AG08395 (cell line): ENCODE data around the gene CSNK1A1.
"Not testable (repeated sequence)": the region's sequence is repeated elsewhere in the genome, so short reads cannot be mapped to it uniquely, and the experiment has no call there.

Source experiments
- DNase-seq: peaks from one replicate; pipeline ENCODE4 v3.0.0; 2012; ENCODE audit warnings: mixed read lengths, low spot score

Gene CSNK1A1

DNA sequence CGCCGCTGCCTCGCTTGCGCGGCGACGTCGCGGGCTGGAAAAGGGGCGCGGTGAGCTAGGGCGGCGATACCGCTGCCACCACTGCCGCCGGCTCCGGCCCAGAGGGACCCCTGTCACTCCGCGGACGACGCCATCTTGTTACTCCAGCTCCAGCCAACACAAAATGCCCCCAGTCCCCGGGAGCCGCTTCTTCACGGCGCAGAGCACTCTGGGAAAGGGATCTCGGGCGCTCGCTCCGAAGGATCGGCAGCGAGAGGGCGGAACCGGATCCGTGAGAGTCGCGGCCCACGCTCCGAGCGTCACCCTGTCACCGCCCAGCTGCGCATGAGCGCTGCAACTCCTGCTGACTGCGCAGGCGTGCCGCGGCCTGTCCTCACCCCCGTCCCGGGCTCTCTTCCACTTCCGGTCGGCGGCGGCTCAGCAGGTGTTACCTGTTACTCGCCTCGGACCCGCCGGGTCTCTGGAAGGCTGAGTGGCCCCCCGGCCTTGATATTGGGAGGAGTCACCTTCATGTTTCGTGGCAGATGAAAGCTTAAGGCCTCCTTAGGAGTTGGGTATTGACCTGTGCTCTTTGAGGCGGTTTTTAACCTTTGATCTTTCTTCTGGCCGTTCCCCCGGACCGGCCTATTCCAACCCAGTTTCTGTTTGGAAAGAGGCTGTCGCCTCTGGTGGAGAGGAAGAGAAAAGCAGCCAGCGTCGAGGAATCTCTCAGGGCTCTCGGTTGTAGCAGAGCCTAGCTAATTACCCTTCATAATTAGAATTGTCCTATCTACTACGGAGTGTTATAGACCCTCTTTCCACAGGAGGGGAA lies at the start of gene CSNK1A1:
TSS of gene CSNK1A1 (minus strand) at position 213 of the 811 bp plus-strand sequence. CDS start 475 bp downstream, outside the sequence.
- peak; percentile 100 for DNase-seq

DNA sequence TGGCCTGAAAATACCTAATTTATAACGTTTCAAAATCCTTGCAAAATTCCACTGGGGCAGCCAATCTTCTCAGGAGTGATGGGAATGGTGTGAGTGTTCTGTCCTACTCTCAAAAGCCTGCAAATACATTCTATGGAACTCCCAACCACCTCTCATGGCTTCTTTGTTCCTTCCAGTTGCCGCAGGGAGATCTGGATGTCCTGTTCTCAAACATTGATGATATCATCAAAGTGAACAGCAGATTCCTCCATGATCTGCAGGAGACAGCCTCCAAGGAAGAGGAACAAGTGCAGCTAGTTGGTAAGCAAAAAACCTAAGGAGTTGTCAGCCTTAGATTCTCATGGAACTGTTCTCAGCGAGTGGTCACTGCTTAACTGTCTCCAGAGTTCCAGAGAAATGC lies 49.7 kb upstream of the CSNK1A1 start:
- no peak for DNase-seq

DNA sequence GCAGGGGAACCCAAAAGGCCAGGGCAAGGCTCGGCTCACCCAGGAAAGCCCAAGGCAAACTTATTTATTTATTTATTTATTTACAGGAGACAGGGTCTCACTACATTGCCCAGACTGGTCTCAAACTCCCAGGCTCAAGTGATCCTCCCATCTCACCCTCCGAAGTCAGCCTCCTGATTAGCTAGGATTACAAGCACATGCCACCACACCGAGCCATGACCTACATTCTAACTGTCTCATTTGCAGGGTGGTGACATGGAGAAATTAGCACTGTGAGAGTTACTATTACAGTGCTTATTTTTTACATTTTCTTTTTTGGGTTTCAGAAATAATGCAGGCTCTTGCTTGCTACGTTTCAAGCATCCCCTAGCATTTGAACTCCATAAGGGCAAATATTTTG lies 48.1 kb upstream of the CSNK1A1 start:
- no peak for DNase-seq

DNA sequence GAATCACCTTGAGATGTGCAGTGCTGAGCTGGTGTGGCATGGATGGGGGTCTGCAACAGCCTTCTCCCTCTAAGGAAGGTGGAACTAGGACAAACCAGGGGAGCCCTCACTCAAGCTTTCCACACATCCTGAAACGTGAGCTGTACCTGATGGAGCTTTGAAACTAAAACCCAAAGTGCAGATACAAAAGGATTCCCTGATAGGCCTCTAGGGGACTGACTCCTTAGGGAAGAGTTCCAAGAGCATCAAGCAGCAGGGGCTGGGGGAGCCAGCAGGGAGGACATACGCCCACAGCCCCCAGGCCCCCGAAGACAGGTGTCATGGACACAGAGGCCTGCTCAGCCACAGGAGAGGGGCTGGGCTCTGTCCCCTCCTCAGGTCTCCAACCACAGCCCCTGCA lies 47.7 kb upstream of the CSNK1A1 start:
- no peak for DNase-seq

DNA sequence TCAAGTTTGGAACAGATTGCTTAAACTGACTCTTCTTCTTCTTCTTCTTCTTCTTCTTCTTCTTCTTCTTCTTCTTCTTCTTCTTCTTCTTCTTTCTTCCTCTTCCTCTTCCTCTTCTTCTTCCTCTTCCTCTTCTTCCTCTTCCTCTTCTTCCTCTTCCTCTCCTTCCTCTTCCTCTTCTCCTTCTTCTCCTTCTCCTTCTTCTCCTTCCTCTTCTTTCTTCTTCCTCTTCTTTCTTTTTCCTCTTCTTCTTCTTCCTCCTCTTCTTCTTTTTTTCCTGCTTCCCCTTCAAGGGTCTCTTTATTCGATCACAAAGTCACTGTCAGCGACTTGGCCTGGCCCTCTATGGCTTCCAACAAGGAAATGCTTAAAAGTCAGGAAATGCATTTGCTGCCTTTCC lies 47.0 kb upstream of the CSNK1A1 start:
- DNase-seq = not testable (repeated sequence)

DNA sequence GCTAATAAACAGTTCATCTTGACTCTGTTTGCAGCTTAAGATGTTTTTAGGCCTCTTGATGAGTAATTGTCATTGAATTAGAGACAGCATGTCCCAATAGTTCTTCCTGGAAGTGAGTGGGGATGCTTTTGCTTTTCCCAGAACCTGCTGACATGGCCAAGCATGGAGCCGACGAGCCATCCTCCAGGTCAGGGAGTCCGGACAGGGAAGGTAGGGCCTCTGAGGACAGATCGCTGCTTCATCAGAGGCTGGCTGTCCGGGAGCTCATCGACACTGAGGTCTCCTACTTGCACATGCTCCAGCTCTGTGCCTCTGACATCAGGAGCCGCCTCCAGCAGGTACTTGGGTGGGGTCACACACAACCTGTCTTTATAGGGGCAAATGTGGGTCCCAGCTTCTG lies 46.4 kb upstream of the CSNK1A1 start:
- no peak for DNase-seq

DNA sequence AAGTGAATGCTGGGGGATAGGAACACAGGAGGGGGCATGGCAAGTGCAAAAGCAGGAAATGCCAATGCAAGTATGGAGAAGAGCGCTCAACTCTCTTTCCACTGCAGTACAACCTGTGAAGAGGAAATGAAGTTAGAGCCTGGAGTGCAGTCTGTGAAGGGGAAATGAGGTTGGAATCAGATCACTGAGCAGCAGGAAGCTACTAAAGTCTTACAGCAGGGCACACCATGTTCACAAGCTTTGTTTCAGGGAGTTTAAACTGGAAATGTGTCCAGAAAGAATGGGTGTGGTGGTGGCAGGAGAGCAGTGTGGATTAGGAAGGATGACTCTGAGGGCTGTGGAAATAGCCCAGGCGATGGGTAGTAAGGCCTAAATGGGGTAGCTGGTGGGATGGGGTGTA lies 45.5 kb upstream of the CSNK1A1 start:
- DNase-seq = no peak

DNA sequence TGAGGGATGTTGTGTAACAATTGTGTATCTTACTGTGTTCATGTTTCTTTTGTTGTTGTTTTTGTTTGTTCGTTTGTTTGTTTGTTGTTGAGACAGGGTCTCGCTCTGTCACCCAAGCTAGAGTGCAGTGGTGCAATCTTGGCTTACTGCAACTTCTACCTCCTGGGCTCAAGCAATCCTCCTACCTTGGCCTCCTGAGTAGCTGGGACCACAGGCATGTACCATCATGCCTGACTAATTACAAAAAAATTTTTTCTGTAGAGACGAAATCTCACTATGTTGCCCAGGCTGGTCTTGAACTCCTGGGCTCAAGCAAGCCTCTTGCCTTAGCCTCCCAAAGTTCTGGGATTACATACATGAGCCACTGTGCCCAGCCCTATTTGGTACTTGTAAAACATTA lies 43.9 kb upstream of the CSNK1A1 start:
- DNase-seq = not testable (repeated sequence)

DNA sequence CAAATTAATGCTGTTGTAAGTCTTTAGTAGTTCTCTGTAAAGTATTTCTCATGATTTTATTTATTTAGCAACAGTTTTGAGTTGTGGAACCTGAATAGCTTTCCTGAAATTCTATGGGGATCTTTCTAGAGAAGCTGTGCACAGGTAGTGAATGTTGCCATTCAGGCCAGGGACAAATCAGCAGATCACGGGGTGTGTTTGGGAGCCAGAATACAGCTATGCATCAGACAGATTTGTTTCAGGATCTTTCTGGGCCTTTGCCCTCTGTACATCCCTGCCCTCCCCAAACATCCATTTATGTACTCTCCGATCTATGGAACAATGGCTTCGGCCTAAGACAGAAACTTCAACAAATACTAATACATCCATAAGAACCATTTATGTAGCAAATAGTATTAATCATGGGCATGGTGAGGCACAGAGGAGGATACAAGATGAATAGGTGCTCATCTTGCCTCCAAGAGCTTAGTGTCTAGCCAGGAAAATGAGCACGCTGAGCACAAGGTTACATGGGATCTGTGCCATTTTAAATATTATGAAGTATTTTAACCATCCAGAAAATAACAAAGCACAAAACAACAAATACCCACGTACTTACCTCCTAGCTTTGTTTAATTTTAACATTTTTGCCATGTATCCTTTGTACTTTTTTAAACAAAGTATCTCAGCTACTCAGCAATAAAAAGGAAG lies 43.1 kb upstream of the CSNK1A1 start:
- no peak for DNase-seq

DNA sequence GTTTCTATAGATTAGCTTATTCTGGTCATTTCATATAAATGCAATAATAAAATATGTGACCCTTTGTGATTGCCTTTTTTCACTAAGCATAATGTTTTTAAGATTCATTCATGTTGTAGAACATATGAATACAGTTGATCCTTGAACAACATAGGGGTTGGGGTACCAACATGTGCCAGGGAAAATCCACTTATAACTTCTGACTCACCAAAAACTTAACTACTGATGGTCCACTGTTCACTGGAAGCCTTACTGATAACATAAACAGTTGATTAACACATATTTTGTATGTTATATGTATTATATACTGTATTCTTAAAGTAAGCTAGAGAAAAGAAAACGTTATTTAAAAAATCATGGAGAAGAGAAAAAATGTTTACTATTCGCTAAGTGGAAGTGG lies 42.1 kb upstream of the CSNK1A1 start:
- no peak for DNase-seq

DNA sequence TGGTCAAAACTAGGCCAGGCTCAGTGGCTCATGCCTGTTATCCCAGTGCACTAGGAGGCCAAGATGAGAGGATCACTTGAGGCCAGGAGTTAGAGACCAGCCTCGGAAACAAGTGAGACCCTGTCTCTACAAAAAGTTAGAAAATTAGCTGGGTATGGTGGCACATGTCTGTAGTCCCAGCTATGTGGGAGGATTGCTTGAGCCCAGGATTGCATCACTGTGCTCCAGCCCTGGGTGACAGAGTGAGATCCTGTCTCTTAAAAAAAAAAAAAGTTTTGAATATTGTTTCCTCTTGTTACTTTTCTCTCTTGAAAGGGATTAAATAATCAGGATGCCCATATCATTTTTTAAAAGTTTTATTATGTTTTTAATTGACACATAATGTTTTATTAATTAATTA lies 37.7 kb upstream of the CSNK1A1 start:
- no peak for DNase-seq

DNA sequence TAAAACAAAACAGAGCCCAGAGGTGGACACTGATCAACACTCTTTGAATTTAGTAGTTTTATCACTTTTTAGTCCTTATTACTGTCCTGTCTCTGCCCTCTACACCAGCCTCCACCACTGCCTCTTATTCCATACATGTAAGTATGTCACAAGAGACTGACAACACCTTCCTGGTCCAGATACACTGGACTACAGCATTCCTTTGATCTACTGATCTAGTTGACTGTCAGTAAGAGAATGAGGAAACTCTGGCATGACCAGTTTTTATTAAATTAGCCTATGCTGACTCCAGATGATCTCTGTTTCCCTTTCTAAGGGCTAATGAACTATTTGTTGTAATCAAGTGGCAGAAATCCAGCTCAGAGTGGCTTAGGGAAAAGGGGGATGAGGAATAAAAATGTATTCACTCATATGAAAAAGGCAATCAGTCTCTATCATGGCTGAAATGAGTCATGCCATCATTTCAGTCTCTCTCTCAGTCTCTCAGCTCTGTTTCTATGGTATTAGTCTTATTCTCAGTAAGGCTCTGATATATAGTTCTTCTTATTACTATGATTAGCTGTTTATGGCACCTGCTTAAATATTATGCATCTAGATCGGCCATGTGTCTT lies 35.6 kb upstream of the CSNK1A1 start:
- no peak for DNase-seq

DNA sequence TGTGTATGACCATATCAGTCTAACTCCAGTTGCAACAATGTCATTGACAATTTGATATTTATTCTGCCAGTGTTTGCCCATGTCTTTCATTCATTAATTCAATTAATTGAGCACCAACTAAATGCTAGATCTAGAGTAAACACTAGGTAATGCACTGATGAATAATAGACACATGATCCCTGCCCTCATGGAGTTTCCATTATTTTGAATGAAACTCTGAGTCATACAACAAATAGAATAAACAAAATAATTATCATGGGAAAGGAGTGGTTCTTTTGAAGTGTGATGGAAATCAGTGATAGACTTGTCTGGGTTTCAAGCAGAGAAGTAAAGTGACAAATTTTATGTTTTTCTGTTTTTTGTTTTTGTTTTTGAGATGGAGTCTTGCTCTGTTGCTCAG lies 34.7 kb upstream of the CSNK1A1 start:
- no peak for DNase-seq

DNA sequence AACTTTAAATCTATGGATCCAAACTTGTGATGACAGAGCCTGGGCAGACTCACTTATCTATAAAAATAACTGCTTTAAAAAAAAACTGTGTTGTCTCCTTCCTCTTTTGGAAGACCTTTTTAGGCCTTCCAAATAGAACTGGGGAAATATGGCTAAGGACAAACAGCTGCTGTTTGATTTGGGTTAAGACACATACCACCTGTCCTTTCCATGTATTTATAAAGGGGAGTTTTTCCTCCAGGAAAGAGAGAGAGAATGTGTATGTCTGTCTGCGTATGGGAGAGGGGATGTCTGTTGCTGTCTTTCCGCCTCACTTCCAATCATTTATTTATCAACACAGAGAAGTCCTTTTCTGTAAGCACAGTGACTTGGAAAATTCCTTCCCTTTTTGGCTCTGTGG lies 32.9 kb upstream of the CSNK1A1 start:
- DNase-seq = no peak

DNA sequence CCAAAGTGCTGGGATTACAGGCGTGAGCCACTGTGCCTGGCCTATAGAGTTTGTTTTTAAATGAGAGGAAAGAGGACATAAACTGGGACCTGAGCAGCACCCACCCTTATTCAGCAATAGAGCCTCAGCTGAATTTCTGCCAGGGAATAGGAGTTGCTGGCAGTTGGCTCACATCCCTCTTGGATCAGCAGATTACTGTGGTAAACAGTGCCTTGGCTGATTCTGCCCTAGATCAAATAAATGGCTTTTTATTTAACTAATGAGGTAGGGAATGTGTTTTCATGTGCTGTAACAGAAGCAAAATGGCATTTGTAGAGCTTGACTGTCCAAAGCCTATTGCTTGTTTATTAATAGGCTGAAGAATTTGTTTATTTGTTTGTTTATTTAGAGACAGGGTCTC lies 32.2 kb upstream of the CSNK1A1 start:
- DNase-seq = peak; percentile 18

DNA sequence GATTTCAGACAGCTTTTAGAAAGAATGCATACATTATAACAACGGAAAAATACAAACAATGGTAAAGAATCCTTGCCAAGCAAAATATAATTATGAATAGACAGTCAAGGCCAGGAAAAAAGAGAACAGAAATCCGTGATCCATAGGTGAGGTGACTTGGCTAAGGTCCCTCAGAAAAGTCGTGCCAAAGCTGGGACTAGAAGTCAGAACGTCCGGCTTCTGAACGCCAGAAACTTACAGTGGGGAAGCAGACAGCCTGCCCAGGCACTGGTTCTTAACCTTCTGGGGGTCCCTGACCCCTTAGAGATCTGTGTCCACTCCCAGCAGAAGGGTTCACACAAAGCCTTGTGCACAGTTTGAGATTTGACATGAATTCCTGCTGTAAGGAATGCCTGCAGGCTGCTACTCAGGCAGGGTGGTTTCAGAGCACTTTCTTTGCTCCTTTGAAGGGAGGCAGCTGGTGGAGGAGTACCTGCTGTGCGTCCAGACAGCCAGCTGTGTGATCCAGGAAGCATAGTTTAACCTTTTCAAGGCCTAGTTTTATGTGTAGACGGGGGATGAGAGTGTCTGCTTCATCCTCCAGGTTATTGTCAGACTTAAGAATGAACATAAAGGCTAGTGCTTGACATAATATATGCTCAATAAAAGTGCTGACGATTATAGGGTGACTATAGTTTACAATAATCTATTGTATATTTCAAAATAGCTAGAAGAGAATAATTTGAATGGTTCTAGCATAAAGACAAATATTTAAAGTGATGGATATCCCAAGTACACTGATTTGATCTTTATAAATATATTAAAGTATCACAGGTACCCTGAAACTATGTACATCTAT lies 30.9 kb upstream of the CSNK1A1 start:
- no peak for DNase-seq

DNA sequence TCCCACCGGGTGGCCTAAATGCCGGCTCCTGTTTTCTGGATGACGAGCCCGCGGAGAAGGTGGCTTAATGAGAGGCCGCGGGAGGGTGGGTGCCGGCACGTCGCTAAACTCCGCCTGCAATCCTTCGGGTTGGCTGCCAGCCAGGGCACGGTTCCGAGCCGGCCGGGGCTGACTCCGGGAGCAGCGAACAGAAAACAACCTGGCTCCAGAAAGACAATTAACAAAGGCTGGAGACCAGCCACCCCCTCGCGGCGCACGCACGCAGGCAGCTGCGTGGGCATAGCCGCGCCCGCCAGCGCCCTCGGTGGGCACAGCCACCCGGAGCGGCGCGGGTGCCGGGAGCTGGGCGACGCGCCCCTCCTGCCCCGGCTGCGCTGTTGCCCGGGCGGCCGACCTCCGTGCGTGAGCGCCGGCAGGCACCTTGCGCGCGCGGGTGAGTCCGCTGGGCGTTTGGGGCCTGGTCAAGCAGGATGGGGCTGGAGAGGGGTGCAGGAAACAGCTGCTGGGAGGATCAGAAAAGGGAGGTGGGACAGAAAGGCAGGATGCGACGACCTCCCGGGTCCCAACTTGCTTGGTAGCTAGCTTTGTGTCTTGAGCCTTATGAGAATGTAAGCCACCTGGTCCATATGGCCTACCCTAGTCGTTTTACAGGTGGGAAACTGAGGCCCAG lies 30.1 kb upstream of the CSNK1A1 start, which contains the start of gene ARHGEF37:
TSS of gene ARHGEF37 (plus strand) at position 307 of the 670 bp plus-strand sequence. CDS start 16,272 bp downstream, outside the sequence.
- DNase-seq = peak; percentile 58

DNA sequence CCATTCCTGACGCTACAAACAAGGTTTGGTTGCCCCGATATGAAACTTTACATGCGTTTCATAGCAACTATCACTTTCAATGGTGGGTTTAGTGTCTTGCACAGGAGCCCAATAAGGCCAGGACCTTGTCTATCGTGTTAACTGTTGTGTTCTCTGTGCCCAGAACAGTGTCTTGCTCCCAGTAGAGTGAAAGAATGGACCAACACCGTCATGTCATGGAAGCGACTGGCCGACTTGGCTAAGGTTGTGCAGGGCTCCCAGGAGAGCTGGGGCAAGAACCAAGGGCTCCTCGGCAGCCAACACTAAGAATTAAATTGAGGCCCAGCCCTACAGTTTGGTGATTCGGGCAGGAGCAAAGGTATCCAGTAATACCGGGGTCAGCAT lies 29.6 kb upstream of the CSNK1A1 start:
- DNase-seq = no peak

DNA sequence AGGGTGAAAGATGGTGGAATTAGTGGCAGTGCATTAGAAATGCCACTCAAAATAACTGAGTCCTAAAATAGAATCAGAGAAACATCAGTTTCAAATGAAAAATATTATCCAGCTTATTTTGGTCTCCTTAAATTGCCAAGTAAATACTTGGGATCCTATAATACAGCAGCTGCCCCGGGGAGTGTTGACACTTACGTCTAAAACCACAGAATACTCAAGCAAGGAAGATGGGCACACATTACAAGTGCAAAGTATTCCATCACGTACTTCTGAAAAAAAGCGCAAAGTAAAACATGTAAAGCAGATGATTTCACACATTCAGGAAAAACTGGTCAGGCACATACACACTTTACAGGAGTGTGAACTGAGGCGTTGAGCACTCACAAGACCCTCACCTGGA lies 27.7 kb upstream of the CSNK1A1 start:
- no peak for DNase-seq

DNA sequence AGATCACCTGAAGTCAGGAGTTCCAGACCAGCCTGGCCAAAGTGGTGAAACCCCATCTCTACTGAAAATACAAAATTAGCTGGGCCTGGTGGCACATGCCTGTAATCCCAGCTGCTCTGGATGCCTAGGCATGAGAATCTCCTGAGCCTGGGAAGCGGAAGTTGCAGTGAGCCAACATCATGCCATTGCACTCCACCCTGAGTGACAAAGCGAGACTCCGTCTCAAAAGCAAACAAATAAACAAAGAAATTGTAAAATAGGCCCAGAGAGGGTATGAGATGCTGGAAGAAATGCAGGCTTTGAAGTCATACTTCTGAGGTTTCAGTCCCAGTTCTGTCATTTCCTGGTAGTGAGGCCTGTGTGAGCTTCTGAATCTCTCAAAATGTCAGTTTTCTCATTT lies 24.8 kb upstream of the CSNK1A1 start:
- DNase-seq = no peak

DNA sequence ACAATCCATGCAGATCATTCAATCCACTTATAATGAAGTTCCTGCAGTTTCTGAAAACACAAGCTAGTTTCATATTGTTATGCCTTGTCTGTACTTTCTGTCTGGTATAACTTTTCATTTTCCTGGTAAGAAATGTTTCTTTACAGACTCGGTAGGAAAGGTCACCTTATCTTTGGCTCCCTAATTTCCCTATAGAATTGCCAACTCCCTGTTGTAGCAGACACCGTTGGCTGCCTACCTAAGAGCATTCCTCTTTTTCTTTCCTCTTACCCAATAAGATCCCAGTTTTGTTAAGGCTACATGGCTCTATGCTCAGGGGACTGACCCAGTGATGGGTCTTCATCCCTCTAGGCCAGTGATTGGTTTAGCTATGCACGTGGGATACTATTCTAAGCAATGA lies 23.9 kb upstream of the CSNK1A1 start:
- no peak for DNase-seq
